NK-92 (cell line): ENCODE measurements around the gene AHRR.
"Not testable (repeated sequence)": the region's sequence is repeated elsewhere in the genome, so short reads cannot be mapped to it uniquely, and the experiment has no call there.

Source experiments
- DNase-seq: peaks from one replicate; lab custom pipeline; 2025; ENCODE audit not compliant: unreplicated experiment; lab: John Stamatoyannopoulos, UW

AHRR gene

DNA sequence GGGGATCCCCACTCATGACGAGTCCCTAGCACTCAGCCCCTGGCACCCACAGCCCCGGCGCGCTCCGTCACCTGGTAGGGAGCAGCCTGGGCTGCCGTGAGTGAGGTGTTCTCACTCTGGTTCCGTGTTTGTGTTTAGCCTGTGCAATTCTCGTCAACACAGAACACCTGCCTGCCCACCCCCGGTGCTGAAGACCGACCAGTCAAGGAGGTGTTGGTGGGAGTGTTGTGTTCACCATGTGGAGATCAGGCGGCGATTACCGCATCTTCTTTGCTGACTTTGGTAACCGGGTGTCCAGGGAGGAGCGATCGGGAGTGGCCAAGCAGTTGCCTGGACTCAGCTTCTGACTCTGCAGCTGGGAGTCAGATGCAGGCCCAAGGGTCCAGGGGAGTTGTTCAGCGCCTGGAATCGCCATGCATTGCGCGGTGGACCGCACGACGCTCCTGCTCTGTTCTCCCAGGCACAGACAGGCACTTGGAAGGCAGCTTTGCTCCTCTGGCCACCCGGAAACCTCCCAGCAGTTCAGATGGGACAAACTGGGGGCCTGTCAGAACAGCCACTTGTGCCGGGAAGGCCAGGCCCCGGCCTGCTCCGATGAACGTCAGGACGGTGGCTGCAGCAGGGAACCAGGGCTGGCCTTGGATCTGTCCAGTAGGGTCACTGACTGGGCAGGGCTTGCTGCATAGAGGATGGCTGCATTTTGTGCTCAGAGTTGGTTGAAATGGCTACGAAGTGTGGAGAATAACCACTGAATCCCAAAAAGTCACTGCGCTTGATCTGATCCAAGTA, 149.6 kb downstream of the AHRR start:
- no peak for DNase-seq

DNA sequence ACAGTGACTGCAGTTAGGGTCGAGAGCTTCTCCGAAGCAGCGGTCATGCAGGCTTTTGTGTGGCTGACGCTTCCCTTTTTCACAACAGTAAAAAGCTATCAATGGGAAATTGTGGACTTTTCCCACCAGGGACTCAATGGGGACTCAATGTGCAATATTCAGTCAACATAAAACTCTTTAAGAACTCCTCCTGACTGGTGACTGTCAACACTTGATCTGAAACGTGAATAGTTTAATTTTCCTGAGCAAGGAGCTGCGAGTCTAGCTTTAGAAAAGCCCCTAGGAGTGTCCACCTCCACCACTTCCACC, 150.2 kb downstream of the AHRR start:
- DNase-seq, result no peak

DNA sequence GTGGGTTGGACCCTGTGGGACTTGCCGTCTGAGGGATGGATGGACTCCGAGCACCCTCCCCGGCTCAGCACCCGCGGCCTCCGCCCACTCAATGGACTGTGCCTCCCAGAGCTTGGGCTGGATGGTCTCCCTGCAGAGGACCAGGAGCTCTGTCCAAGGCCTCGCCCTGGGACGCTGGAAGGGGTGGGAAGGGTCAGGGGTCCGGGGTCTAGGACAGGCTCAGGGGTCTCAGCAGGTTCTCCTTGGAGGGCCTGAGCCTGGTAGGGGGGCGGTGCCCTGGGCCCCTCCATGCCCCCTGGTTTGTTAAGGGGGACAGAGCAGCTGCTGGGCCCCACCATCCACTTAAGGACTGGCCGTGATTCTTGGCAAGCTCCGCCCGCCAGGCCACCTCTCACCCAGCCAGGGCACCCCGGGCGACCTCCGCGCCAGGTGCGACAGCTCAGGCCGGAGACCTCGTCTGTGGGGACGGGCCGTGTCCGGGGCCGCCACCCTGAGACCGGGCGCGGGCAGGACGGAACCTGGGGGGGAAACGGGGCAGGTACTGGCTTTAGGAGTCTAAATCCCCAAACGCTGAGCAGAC, 150.7 kb downstream of the AHRR start:
- no peak for DNase-seq

DNA sequence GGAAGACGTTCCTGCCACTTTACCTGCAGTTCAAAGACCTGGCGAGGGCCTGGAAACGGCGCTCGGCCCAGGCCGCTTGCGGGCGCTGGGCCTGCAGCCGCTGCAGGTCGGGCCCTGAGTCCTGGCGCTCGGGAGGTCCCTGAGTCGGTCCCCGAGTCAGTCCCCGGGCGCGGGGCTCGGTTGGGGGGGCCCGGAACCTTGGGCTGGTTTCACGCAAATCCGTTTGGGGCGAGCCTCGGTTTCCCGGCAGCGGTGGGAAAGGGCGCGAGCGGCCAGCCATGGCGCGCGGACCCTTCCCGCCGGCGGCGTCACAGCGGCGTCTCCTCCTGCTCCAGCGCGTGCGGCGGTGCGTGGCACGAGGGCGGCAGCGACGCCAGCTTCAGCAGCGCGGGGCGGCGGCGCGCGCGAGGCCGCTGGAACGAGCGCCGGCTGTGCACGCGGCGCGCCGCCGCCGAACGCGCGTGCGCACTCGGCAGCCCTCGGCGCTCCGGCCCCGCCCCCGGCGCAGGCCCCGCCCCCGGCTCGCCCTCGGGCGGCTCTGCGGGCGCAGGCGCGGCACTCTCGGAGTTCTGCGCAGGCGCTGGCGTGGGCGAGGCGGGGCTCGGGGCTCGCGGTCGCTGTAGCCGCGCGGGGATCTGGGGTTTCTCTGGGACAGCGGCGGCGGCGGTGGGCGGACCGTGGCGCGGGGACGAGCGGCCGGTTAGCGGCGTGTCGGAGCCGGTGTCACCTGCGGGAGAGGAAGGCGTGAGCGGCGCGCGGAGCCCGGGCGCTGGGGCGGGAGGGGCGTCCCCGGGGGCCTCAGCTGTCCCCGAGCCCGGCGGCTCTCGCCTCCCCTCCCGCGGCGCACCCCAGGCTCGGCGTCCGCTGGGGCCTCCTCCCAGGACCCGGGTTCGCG, 151.4 kb downstream of the AHRR start:
- DNase-seq, result no peak

DNA sequence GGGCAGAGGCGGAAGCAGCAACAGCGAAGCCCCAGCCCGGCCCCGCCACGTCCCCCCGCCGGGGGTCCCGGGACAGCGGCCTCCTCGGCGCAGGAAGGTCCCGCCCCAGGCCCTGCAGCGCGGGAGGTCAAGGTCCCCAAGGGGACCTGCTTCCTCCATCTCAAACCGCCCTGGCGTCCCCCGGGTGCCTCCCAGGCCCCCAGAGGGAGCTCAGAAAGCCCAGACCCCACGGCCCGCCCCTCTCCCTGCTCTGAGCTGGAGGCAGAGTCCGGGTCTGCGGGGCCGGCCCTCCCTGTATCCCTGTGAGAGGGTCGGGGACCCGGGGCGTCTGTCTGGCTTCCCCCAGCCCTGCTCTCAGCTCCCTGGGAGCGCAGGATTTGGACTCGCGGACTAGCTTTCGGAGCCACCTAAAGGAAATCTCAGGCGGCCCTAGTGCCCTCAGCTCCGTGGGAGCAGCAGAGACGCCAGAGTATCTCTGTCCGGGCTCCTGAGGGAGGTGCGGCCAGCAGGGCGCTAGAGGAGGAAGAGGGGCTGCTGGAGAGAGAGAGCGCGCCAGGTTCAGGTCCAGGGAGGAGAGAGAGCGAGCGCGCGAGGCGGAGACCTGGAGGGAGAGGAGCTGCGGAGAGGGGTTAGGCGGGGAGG, 152.2 kb downstream of the AHRR start:
- no peak for DNase-seq

DNA sequence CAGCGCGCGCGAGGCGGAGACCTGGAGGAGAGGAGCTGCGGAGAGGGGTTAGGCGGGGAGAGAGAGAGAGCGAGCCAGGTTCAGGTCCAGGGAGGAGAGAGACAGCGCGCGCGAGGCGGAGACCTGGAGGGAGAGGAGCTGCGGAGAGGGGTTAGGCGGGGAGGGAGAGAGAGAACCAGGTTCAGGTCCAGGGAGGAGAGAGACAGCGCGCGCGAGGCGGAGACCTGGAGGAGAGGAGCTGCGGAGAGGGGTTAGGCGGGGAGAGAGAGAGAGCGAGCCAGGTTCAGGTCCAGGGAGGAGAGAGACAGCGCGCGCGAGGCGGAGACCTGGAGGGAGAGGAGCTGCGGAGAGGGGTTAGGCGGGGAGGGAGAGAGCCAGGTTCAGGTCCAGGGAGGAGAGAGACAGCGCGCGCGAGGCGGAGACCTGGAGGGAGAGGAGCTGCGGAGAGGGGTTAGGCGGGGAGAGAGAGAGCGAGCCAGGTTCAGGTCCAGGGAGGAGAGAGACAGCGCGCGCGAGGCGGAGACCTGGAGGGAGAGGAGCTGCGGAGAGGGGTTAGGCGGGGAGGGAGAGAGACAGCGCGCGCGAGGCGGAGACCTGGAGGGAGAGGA, 152.8 kb downstream of the AHRR start:
- not testable (repeated sequence) for DNase-seq

DNA sequence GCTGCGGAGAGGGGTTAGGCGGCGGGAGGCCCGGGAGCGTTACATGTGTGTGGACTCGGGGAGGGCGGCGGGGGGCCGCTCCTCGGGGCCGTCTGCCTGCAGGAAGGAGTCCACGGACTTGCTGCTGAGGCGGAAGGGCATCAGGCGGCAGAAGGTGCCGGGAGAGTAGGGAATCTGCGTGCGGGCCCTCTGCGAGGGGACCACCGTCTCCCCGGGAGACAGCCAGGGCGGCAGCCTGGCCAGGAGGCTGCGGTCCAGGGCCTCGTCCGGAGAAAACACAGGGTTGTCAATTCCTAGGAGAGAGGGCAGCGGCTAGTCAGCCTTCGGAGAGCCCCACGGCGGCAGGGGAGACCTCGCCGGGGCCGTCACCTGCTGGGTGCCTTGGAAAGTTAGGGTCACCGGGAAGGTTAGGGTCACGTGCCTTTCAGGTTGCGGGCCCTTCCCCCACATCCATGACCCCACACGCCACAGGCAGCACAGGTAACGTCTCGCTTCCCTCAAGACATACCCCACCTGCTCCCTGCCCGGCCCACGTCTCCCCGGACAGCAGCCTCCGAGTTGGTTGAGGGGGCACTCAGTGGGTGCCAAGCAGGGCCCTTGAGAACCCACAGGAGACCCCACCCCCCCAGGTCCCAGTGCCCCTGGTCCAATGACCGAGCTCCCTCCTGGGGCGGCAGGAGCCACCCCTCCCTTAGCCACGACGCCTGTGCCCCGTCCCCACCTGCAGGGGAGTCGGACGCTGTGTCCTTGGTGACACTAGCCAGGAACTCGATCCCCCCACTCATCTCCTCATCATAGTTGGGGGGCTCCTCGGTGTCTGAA, 153.5 kb downstream of the AHRR start:
- DNase-seq, result no peak

DNA sequence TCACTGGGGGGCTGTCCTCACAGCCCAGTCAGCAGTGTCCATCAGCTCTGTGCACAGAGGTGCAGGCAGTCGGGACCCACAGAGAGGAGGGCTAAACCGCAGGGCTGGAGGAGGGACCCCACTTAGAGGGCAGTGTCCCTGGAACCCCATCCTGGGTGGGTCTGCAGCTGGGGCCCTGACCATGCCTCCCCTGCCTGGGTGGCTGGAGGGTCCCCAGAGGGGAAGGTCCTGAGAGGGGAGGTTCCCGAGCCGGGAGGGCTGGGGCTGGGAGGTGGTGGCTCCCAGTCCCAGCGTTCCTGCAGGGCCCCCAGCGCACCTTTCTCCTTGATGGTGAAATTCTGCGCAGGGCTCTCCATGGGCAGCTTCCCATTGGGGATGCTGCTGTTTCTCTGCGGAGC, 154.2 kb downstream of the AHRR start:
- DNase-seq, result no peak

DNA sequence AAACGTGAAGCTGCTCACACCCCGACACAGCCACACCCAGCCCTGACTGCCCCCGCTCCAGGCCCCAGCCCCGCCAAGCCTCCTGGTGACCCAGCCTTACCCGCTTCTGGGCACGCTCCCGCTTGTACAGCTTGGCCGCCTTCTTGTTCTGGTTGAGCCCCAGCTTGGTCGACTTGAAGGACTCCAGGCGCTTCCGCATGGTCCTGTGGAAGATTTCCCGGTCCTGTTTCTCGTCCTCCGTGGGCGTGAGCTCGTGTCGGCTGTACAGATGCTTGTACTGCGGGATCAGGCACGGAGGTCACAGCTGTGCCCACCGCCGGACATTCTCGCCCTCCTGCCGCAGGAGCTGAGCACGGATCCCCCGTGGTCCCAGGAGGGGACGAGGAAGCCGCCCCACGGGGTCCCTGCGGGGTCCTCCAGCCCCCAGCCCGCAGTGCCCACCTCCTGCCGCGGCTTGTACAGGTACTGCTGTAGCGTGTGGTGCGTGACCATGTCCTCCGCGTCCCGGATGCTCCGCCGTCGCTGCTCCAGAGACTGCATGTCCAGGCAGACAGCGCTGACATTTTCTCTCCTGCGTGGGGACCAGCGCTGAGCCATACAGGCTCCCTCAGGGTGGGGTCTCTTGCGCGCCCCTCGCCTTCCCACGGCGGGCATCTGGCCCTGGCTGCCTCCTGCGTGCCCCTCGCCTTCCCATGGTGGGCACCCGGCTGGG, 154.7 kb downstream of the AHRR start:
- DNase-seq, result no peak

DNA sequence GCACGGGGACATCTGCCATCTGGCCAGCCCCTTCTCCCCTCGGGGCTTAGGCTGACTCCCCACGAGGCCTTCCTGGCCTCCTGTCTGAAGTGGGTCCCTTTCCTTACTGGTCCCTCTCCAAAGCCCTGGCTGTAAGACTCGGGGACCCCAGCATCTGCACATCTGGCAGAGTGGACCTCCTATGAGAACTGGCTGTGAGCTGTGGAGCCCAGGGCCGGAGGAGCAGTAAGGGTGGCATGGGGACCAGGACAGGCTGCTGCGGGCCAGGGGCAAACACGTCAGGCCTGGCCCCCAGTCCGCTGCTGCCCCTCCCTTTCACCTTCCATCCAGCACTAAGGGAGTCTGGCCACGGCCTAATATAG, 155.3 kb downstream of the AHRR start:
- no peak for DNase-seq

DNA sequence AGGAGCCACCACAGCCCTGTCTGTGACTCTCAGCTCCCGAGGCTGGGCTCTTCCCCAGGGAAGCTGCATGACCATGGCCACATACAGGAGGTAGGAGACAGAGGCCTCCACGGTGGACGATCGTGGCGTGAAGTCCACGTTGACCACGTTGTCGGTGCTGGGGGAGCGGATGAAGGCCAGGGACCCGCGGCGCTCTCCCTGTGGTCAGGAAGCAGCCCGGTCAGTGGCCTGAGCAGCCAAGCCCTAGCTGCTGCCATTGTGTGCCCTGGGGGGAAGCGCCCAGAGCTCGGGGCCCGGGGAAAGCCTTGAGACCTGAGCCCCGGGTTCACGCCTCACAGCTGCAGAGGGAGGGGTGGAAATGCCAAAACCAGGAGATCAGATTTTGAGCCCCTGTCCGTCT, 155.7 kb downstream of the AHRR start:
- DNase-seq, result no peak

DNA sequence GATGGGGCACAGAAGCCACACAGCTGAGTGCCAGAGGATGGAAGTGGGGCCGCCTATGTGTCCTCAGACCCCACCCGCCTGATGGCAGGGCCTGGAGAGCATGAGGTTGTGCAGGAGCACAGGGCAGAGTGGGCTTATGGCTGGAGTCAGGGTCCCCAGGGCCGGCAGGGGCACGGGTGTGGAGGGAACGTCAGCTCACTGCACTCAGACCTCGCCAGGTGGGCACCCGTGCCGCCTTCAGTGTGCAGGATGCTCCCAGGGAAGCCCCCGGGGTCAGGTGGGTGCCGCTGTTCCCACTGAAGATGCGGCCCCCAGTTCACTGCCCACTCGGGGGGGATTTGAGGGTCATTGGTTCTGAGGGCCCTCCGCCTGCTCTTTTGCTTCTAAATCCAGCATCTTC, 156.4 kb downstream of the AHRR start:
- no peak for DNase-seq

DNA sequence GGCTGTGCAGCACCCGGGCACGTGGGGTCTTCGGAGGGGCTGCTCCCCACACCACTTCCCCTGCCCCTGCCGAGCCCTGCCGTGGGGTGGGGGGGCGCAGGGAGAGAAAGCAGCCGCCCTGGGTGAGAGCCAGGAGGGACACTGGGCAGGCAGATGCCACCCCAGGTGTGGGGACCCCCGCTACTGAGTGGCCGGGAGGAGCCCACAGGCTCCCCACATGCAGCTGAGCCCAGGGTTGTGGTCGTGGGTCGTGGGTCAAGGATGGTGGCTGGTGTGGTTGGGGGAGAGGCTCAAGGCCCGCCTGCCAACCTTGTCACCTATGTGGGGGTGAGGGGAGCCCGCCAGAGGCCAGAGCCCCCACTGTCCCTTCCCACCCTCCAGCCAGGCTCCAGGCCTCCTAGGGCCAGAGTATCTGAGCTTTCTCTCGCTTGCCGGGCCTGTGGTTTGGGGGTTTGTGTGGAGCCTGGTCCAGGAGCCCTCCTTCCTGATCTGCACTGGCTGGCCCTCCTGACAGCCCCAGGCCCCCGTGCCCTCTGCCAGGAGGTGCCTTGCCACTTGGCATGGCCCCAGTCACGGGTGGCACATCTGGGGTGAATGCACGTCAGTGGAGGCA, 157.0 kb downstream of the AHRR start:
- DNase-seq, result no peak

DNA sequence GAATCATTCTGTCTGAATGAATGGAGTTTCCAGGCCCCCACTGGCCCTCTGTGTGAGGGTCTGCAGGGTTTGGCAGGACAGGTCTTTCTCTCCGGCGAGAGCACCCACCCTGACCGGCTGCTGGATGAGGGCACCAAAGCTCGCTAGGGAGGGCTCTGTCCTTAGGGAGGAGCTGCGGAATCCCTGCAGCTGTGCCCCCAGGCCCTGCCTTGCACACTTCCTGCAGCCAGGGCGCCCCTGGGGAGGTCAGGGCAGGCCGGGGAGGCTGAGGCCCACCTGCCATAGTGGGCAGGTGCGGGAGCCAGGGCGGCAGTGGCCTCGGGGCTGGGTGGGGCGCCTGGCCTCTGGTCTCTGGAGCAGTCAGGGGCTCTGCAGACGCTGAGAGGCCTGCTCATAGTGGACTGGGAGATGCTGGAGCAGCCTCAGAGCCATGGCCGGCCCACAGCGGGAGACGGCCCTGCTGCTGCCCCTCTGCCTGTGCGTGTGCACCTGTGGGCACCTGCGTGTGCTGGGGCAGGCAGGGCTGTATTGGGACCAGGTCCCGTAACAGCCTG, 157.5 kb downstream of the AHRR start:
- no peak for DNase-seq

DNA sequence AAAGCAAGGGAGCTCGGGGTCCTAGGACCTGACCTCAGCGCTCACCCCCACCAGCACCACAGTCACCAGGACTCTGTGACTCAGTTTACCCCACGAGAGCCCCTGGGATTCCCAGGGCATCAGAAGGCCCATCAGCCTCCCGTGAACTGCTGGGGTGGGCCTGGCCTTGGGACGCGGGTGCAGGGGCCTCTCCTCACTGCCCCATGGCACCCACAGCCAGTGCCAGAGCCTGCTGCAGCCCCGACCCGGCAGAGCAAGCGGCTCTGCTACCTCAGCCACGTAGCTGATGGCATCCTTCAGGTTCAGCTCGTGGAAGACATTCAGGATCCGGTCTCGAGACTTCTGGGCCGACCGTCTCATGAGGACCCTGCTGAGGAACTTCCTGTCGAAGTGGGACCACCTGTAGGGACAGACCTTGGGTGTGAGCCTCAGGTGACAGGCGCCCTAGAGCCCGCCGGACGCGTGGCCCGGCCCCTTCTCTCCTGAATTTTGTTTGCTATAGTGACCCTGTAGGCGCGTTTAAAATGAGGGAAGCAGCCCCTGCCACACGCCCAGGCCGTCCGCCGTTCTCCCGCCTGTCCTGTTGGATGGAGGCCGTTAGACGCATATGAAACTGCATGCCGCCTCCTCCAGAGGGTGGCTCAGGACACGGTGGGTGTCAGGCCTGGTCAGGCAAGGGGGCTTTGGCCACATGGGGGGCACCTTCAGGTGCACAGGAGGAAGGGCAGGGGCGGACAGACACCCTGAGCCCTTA, 158.2 kb downstream of the AHRR start:
- no peak for DNase-seq

DNA sequence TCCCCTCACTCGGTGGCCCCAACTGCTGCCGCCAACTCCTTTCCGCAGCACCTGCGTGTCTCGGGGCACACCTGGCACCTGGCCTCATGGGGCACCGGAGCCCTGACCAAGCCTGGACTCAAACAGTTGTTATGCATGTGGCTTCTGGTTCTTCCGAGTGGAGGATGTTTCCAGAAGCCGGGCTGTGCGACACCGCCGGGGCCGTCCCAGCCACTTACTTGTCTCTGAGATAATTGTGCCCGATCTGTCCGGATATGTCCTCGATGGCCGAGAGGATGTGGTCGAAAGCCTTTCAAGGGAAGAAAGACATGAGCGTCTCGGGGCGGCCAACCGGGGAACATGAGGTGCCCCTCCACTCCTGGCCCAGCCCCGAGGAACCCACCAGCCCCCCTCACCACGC, 159.8 kb downstream of the AHRR start:
- DNase-seq, result no peak

DNA sequence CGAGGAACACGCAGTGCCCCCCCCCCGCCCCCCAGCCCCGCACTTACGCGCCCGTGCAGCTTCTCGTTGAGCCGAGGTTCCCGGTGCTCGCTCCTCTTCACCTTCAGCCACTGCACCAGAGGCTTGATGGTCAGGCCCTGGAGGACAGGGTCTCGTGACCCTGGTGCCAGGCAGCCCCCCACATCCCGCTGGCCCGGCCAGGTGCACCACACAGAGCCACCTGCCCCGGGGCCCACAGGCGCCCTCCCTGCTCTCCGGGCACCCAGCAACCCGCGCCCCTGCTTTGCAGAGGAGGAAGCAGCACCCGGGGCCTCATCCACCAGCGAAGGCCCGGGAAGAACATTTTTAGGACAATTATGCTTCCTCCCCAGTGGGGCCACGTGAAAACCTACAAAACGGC, 160.5 kb downstream of the AHRR start:
- no peak for DNase-seq

DNA sequence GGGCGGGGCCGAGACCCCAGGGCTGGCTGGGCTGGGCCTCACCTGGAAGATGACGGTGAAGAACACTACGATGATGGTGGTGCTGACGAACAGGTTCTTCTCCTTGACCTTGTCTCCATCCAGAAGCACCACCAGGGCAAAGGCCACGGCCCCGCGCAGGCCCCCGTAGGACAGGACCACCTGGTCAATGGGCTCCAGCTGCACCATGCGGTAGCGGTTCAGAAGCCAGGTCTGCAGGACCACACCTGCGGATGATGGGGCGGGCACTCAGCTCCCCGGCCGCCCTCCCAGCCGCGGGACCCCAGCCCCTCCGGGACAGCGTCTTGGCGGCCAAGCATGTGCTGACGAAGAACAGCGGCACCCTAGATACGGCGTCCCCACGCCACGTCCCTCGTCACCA, 161.0 kb downstream of the AHRR start:
- no peak for DNase-seq
